RPMI7951 (cell line): Measurements from ENCODE around the gene DRD5. TPM values are rescaled to one million over a fixed set of nuclear protein-coding genes. Genes with fewer than 3 reads are reported as not detected.

Experiments used
- DNase-seq: peaks from one replicate; pipeline ENCODE4 v3.0.0-alpha.2; 2012; ENCODE audit warnings: low read depth
- total RNA-seq: library from RNA; depleted of rRNA; stranded (reverse); fragments of >200 nt; shearing (Covaris generic); gene quantifications from 2 replicates; pipeline ENCODE4 v1.2.3, GENCODE V29; 2014; rRNA removed

DRD5 gene
- total RNA-seq, 1 experiment from 2014 or later, result not detected

DNA sequence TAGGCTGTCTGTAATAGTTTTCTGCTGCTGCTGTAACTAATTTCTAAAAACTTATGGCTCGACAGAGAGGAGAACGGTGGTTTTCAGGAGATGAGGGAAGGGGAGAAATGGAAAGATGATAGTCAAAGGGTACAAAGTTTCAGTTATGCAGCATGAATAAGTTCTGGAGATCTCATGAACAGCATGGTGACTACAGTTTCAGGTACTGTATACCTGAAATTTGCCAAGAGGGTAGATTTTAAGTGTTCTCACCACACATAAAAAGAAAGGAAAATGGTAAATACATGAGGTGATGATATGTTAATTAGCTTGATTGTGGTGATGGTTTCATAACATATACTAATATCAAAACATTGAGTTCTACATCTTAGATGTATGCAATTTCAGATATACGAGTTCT, 34.9 kb downstream of the DRD5 start:
- no peak for DNase-seq

- no peak for DNase-seq
These were observed 38.9 kb downstream of the DRD5 start for GRCh38 chr4:9820343-9820742.

DNA sequence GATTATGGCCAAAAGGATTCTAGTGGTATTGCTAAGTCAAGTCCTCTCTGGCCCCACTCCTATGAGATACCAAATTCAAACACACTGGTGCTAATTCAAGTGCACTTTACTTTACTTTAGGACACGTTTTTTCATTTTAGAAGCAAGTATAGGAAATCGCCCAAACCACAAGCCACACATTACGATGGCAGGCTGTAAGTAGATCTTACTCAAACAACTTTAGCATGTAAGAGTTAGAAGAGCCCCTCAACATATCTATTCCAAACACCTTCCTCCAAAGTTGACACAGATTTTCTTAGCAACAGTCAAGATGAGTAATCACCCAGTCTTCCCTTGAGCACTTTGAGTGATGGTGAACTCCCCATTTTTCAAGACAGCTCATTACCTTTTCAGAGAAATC, 43.6 kb downstream of the DRD5 start:
- no peak for DNase-seq

- no peak for DNase-seq
These were observed 45.1 kb downstream of the DRD5 start for GRCh38 chr4:9826551-9826950.

GRCh38 chr4:9832640-9833039, 51.2 kb downstream of the DRD5 start:
- DNase-seq, result no peak

- no peak for DNase-seq
These were observed 52.0 kb downstream of the DRD5 start for GRCh38 chr4:9833421-9833820.

Other genes with a start within 250 kb of the DRD5 start
- gene SLC2A9, start 239.9 kb downstream of the DRD5 start, total RNA-seq, result 0.49 TPM in 1 of 2 replicates, not detected in the other